HG02798 (cell line): Measurements from ENCODE around the gene ZFP92.

Source experiments
- ATAC-seq: cut with Tn5 transposase; IDR thresholded peaks from one replicate; pipeline ENCODE4 v1.9.1; 2021; ENCODE audit warnings: mild to moderate bottlenecking; ENCODE audit not compliant: unreplicated experiment, poor library complexity

Gene ZFP92, protein sequence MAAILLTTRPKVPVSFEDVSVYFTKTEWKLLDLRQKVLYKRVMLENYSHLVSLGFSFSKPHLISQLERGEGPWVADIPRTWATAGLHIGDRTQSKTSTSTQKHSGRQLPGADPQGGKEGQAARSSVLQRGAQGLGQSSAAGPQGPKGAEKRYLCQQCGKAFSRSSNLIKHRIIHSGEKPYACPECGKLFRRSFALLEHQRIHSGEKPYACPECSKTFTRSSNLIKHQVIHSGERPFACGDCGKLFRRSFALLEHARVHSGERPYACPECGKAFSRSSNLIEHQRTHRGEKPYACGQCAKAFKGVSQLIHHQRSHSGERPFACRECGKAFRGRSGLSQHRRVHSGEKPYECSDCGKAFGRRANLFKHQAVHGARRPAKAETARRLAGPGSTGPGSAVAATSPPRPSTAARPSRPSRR

GRCh38 chrX:153411255-153411987, at the start of gene ZFP92:
TSS of gene ZFP92 (plus strand) at chrX:153411472. CDS start at chrX:153418323, 6,851 bp downstream.
- ATAC-seq: peak; percentile 81

- no peak for ATAC-seq
Measured at GRCh38 chrX:153361781-153362397, 49.4 kb upstream of the ZFP92 start.

GRCh38 chrX:153365670-153366069, 45.6 kb upstream of the ZFP92 start:
- no peak for ATAC-seq

GRCh38 chrX:153366119-153366518, 45.2 kb upstream of the ZFP92 start:
- ATAC-seq: no peak

GRCh38 chrX:153366878-153367538, 44.3 kb upstream of the ZFP92 start:
- no peak for ATAC-seq

- no peak for ATAC-seq
Measured at GRCh38 chrX:153370293-153371055, 40.8 kb upstream of the ZFP92 start.

DNA sequence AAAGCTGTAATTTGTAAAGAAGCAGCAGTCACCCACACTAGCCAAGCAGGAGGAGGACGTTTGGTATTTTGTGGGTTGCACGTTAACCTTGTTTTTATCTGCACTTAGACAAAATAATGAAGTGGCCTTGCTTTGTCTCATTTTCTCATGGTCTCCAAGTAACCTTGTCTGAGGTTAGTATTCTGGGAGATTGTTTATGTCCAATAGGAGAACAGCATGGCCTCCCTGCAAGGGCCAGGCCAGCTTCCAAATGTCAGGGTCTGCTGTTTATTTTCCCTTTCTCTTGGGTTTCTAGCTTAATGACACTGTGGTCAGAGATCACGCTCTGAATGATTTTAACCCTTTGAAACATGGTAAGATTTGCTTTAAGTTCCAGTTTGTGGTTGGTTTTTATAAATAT, 40.0 kb upstream of the ZFP92 start:
- ATAC-seq: no peak

DNA sequence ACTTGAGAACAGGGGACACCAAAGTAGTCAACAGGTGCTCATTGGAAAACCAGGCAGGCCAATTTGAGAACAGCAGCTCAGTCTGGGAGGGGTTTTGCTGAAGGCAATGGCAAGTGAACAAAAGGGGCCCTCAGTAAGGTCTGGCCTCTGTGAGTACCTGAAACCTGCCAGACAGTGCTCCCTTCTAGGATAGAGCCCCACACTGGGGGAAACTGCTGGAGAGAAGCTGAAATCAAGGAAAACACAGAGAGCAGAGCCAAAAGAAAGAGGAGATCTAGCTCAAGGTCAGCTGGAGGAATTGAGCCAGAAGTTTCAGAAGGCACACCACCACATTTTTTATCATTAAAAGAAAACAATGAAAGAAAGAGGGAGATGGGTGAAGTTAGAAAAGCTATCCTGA, 38.3 kb upstream of the ZFP92 start:
- no peak for ATAC-seq

- ATAC-seq: no peak
Measured at GRCh38 chrX:153374426-153374825, 36.8 kb upstream of the ZFP92 start.

DNA sequence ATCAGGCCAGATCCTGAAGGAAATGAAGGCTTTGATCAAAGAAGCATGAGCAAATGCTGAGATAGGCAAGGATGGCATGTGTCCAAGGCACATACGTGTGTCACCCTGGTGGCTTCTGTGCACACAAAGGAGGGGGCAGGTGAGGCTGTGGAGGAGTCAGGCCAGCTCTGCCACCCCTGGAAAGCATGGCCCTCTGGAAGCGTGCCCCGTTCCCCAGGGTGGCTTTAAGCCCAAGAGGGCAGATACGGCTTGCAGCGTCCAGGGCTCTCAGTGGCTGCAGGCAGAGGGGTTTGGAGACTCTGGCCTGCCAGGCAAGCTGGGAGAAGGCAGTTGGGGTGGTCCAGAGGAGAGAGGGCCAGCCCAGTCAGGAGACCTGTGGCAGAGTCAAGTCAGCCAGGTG, 35.7 kb upstream of the ZFP92 start:
- ATAC-seq: no peak

GRCh38 chrX:153377727-153378126, 33.5 kb upstream of the ZFP92 start:
- ATAC-seq: no peak

DNA sequence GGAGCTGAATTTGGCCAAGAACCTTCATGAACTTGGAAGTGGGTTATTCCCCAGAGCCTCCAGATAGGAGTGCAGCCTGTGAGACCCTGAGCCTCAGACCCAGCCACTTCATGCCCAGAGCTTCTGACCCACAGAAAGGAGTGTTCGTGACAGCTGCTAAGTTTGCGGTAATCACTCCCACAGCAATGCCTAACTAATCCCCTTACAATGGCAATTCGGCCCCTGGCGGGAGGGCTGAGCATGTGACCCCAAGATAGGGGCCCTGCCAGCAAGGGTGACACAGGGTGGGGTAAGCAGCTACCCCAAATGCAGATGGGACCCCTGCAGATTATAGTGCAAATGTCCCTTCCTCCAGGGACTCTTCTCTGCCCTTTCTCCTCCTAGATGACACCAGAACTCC, 32.7 kb upstream of the ZFP92 start:
- ATAC-seq: no peak

DNA sequence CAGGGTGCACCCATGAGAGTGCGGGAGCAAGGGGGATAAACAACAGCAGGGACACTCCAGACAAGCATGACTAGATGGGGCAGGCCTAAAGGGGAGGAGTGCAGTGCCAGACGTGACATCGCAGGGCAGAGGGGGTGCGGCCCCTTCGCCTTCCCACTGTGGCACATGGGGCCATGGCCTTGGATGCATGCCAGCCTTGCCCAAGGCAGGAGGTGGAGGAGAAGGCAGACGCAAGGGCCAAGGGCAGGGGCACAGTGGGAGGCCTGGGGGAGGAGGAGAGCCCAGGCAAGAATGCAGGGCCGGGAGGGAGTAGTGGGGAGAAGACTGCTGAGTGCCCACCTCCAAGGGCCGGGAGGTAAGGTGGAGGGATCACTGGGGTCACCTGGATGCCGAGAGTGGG, 31.8 kb upstream of the ZFP92 start:
- ATAC-seq: no peak

- ATAC-seq: no peak
Measured at GRCh38 chrX:153379971-153380581, 31.2 kb upstream of the ZFP92 start.

- no peak for ATAC-seq
Measured at GRCh38 chrX:153380691-153381090, 30.6 kb upstream of the ZFP92 start.

DNA sequence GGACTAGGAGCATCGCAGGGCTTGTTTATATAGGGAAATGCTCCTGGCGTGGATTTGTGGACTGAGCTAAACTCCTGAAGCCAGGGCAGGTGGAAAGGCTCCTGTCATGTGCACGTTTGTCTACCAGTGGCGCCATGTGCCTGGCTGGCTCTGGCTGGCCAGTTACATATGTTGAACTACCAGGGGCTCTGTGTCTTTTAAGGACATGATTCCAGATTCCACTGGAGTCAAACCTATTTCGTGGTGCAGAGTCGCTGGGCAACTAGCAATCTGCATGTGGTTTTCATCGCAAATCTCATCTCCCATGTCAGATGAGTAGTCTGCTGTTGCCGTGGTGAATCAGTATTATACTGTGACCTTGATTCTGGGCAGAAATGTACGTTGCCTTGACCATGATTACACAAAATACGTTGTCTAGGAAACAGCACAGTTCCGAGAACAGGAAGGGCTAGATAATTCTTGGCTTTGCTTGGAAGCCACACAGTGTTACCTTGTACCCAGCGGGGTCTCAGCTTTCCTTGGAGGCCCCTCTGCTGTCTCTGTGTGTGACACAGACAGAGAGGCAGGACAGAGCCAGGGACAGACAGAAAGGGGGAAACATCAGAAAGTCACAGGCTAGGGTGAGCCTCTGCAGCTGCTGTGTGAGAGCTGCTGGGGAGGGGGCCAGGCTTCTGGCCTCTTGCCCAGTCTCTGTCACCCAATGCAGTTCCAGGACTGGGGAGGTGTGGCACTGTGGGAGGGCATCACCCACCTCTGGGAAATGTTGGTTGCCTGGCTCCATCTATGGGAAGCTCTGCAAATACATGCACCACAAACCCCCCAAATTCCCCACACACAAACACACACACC, 29.4 kb upstream of the ZFP92 start:
- ATAC-seq: no peak

DNA sequence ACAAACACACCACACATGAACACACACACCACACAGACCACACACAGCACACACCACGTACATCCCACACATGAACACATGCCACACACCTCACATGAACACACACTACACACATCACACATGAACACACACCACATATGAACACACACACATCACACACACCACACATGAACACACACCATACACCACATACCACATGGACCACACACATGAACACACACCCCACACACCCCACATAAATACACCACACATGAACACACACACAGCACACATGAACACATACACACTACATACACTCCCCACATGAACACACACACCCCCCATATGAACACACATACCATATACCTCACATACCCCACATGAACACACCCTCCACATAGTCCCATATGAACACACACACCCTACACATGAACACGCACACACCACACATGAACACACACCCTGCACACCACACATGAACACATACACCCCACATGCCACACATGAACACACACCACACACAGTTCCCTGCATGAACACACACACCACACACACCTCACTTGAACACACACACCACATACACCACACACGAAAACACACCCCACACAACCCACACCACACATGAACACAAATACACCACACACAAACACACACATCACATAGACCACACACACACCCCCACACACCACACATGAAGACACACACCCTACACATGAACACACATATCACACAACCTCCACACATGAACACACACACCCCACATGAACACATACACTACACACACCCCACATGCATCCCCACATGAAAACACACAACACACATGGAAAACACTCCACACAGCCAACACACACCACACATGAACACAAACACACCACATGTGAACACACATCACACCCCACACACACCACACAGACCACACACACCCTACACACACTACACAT, 28.4 kb upstream of the ZFP92 start:
- no peak for ATAC-seq

DNA sequence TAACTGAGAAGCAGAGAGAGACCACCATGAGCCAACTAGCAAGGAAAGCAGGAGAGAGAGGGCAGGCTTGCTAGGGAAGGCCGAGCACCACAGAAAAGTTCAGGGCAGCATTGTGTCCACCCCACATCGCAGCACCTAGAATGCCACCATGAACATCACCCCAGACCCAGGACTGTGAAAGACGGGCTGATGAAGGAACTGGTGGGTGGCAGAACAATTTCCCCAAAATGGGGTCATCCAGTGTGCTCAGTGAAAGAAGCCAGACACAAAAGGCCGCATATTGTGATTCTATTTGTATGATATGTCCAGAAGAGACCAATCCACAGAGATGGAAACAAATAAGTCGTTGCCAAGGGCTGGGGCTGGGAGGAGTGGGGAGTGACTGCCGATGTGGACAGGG, 26.9 kb upstream of the ZFP92 start:
- ATAC-seq: no peak
